Measurements from ENCODE around the gene NFYA. TPM values are rescaled to one million over a fixed set of nuclear protein-coding genes. Genes with fewer than 3 reads are reported as not detected.

Gene NFYA
- total RNA-seq, 1 donor from 2014 or later = 9.1 TPM

- TF ChIP-seq, protein P1, sequence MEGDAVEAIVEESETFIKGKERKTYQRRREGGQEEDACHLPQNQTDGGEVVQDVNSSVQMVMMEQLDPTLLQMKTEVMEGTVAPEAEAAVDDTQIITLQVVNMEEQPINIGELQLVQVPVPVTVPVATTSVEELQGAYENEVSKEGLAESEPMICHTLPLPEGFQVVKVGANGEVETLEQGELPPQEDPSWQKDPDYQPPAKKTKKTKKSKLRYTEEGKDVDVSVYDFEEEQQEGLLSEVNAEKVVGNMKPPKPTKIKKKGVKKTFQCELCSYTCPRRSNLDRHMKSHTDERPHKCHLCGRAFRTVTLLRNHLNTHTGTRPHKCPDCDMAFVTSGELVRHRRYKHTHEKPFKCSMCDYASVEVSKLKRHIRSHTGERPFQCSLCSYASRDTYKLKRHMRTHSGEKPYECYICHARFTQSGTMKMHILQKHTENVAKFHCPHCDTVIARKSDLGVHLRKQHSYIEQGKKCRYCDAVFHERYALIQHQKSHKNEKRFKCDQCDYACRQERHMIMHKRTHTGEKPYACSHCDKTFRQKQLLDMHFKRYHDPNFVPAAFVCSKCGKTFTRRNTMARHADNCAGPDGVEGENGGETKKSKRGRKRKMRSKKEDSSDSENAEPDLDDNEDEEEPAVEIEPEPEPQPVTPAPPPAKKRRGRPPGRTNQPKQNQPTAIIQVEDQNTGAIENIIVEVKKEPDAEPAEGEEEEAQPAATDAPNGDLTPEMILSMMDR (conservative IDR thresholded peaks at IDR 0.05; ENCODE audit: low read depth, low read length) = no peak
- H3K4me3 ChIP-seq (ENCODE audit: low read depth, low read length) = no peak overlapping the region
Observed at GRCh38 chr6:41132254-41132653, 59.5 kb downstream of the NFYA start.

GRCh38 chr6:41135062-41135832, 62.5 kb downstream of the NFYA start:
- H3K4me3 ChIP-seq (ENCODE audit: low read depth, low read length) = no peak overlapping the region
- TF ChIP-seq, protein P1 (conservative IDR thresholded peaks at IDR 0.05; ENCODE audit: low read depth, low read length) = no peak
- no peak for DNase-seq (ENCODE audit: low read depth)

More at GRCh38 chr6:41132254-41132653, 59.5 kb downstream of the NFYA start:
- DNase-seq (ENCODE audit: low read depth) = no peak

DNA sequence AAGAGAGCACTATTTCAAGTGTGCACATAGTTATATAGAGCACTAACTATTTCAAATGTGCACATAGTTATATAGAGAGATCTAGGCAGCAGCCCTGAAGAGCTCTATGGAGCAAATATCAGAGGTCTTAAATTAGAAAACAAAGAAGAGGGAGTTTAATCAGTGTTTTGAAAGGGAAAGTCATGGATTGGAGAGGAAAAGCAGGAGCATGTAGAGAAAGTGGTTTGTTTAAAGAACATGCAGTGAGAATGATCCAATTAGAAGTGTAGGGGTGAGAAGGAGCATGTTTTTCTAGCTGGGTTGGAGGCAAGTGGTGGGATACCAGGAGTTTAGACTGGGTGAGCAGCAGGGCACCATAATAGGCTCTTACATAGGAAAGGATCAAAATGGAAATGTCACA, 64.1 kb downstream of the NFYA start:
- DNase-seq (ENCODE audit: low read depth) = no peak
- H3K4me3 ChIP-seq (ENCODE audit: low read depth, low read length) = no peak overlapping the region
- TF ChIP-seq, protein P1 (conservative IDR thresholded peaks at IDR 0.05; ENCODE audit: low read depth, low read length) = no peak

DNA sequence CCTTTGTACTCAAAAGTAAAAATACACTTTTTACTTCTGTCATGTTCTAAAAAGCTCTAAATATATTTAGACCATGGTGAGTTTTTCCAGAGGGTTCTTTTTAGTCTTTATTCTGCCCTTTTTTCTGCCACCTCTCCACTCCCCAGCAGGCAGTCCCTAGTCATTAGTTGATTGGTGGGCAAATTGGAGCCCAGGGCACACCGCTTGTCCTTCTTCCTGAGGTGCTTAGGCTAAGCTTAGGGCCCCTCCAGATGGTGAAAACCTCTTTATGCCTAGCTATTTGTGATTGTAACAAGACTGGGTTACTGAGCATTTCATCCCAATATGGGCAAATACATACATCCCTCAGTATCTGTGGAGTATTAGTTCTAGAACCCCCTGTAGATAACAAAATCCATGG, 75.1 kb downstream of the NFYA start:
- no peak for DNase-seq (ENCODE audit: low read depth)
- no peak overlapping the region for H3K4me3 ChIP-seq (ENCODE audit: low read depth, low read length)
- TF ChIP-seq, protein P1 (conservative IDR thresholded peaks at IDR 0.05; ENCODE audit: low read depth, low read length) = no peak

Other genes with a start within 250 kb of the NFYA start
- gene UNC5CL, start 33.8 kb upstream of the NFYA start, total RNA-seq = 0.58 and 2.2 TPM in 2 replicates
- not detected in 2 replicates for gene TSPO2, start 30.5 kb upstream of the NFYA start, total RNA-seq
- not detected in 2 replicates for gene APOBEC2, start 19.8 kb upstream of the NFYA start, total RNA-seq
- 15.7 and 19.5 TPM in 2 replicates for gene OARD1, start 618 bp upstream of the NFYA start, total RNA-seq
- gene TREML1, start 81.4 kb downstream of the NFYA start, total RNA-seq = not detected in 2 replicates
- not detected in 2 replicates for gene TREM2, start 90.1 kb downstream of the NFYA start, total RNA-seq
- gene TREML2, start 128.2 kb downstream of the NFYA start, total RNA-seq = 0.07 TPM in 1 of 2 replicates, not detected in the other
- gene TREML4, start 155.4 kb downstream of the NFYA start, total RNA-seq = not detected in 2 replicates
- 2.0 TPM in 1 of 2 replicates, not detected in the other for gene TREM1, start 213.7 kb downstream of the NFYA start, total RNA-seq